Head of caudate nucleus (tissue), 42 donors: ENCODE results near the gene ZNF804A.

Experiments used
- DNase-seq, 42 donors: peaks; one replicate each; pipeline versions ENCODE4 v3.0.0 to v3.0.0-alpha.2; 2020 to 2021; ENCODE audit warnings: mixed read lengths in 7 of 42
- intact Hi-C: fragments of 100-400 bp; cut with DNase I; formaldehyde crosslinking; loops from one replicate; pipeline ENCODE4 v1.15.0; 2022

Gene ZNF804A

DNA sequence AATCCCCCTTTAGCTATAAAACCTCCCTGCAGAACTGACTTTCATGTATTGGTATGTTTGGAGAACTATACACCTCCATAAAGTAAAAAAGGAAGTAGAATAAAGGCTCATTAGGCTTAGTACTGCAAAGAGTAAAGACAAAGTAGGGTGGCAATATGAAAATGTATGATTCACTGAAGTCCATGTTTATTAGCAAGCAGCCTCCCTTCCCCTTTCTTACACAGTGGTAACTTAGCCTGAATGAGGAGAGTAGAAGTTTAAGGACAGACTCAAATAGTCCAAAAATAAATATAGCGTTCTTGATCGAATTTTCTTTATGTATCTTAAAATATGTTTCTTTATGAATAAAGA lies 1.5 kb downstream of the ZNF804A start:
- DNase-seq: no peak
- intact Hi-C loops: no loop called here

DNA sequence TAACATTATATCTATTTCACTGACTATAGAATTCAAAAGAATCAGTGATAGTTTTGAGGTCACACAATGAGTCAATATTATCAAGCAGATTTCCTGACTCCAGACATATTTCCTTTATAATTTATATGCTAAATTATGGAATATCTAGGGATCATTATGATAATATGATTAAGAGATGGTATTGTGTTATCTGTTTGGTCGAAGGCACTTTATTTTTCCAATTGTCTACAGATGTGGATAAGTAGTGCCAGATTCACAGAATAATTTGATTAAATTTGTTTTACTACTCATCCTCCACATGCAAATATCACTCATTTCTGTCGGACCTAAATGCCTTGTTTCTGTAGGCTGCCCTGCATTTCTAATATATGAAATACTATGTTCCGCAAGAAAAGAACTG lies 4.4 kb downstream of the ZNF804A start:
- no peak for DNase-seq
- intact Hi-C loops: no loop called here

DNA sequence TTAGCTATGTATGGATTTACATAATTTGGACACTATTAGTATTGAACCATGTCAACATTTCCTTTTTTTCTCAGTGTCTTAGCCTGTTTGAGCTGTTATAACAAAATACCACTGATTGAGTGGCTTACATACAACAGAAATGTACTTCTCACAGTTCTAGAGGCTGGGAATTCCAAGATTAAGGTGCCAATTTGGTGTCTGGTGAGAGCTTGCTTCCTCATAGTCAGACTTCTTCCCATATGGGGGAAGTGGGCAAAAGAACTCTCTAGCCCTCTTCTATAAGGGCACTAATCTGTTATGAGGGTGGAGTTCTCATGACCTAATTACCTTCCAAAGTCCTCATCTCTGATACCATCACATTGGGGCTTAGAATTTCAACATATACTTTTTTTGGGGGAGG lies 12.6 kb downstream of the ZNF804A start:
- intact Hi-C loops: no loop called here
- DNase-seq: no peak

DNA sequence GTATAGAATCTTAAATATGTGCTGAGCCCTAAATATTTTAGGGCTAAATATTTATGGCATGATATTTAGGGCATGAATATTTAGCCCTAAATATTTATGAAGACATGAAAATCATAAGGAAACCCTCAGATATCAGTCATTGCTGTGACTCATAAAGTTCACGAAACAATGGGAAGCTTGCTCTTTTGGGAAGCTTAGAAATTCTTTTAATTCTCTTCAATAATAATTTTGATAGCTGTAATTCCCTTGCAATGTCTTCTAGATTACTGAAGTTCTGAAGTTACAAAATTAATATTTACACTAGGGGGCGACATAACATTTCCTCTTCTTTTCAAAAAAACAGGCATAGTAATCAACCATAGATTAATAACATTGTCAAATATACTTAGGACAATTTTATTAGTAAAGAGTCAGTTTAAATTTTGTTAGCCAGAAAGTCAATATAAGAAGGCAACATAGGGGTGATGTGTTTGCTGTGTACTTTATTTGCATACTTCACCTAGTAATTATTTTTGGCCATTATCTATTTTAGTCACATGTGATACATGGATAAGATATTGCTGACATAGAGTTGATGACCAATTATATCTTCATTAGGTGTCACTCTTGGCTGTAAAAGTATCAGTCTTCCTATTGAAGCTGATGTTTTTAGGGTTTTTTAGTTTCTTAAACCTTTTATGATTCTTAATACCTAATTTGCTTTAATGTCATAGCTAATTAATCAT lies 13.2 kb downstream of the ZNF804A start:
- DNase-seq: no peak
- intact Hi-C loops: no loop called here

DNA sequence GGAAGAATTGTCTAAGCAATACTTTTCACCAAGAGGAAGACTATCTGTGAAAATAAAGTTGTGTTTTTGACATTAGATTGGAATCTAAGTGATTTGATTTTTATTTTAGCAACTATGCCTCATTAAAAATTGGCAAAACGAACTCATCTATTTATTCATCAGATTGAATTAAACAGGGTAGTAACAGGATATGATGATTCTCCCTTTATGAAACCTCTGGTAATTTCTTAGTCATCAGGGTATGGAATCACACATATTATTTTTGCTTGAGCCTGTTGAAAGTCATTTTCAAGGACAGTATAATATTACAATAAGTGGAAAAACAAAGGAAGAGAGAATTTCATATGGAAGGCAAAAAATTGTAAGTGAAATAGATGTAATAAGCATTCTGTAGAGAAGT lies 22.0 kb downstream of the ZNF804A start:
- intact Hi-C loops: no loop called here
- no peak for DNase-seq

DNA sequence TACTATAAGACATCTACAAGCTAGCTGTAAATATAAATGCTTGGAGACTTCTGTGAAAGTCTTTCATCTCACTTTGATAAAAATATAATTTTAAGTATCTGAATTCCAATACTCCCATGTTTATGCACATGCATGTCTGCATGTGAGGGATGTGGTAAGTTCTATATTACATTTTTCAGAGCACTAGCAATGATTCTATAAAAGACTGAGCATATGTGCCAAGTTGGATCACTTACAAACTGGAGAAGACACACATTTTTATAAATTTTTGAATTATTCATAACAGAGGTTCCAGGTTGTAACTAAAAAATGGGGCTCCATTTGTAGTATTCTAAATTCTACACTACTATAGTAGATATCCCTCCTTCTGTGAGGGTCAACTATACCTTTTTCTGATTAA lies 26.0 kb downstream of the ZNF804A start:
- intact Hi-C loops: no loop called here
- DNase-seq: no peak

DNA sequence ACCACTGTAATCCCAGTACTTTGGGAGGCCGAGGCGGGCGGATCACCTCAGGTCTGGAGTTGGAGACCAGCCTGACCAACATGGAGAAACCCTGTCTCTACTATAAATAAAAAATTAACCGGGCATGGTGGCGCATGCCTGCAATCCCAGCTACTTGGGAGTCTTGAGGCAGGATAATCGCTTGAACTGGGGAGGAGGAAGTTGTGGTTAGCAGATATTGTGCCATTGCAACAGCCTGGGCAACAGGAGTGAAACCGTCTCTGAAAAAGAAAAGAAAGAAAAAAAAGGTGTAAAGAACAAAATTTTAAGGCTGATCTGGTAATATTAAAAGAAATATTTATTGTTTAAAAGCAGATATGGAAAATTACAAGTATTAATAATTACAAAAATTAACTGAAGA lies 29.7 kb downstream of the ZNF804A start:
- no peak for DNase-seq
- intact Hi-C loops: no loop called here

DNA sequence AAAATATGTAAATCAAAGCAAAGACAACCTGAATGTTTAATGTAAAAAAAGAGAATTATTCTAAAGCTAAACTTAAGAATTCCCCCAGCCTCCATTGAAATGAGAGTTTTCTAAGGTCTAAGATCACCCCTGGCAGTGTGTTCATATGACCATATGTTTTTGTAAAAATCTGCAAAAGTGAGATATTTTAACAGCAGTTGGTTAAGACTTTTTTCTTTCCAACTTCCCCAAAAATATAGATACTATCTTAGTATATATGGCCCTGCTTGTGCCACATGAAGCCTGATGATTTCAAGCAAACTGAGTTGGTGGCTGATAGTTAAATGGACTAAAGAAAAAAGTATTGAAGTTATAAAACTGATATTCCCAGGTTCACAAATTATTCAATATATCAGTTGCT lies 35.4 kb downstream of the ZNF804A start:
- no peak for DNase-seq
- intact Hi-C loops: no loop called here

DNA sequence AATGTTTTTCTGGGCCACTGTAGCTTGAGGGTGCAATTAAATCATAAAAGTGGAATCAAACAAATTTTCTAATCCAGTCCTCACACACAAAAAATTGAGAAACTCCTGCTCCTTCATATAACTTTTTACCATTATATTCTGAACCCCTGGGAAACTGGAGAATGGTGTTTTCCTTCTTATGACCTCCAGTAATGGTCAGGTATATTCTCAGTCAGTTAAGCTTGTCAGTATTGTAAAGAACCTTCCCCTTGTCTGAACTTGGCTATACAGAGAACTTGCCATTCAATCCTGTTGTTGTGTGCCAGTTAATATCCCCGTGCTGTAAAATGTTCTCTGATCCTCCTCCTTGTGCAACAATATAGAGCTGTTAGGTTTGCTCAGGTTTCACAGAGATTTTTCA lies 39.5 kb downstream of the ZNF804A start:
- intact Hi-C loops: no loop called here
- no peak for DNase-seq

DNA sequence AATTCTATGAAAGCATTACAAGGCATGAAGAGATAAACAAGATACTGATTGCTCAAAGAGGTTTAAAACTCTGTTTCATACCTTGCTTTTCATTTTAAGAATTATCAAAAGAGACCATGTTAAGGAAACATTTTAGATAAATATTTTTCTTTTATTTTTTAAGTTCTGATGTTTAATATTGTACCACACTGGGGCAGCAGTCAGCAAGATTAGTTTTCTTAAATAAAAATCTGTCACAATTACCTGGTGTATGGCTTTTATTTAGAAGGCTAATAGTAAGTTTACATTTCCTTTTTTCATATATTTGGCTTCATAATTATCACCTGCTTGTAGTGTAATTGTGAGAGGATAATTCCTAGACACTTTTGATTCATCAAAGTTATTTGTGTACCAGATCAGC lies 46.4 kb downstream of the ZNF804A start:
- DNase-seq: no peak
- intact Hi-C loops: no loop called here

DNA sequence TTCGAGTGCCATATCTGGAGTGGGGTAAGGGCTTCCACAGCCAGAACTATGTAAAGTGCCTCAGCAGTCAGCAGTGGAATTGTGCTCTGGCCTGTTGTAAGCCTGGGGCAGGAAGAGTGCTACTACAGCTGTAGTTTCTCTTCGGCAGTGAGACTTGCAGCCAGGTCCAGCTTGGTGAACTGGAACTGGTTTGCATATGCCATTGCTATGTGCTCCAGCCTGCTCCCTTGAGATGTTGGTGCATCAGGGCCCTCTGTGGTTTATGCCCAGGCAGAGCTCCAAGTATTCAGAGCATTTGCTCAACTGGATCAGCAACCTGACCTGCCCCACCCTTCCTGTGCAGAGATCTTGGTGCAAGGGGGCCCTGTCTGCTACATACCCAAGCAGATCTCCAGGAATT lies 47.8 kb downstream of the ZNF804A start:
- intact Hi-C loops: no loop called here
- DNase-seq: no peak

DNA sequence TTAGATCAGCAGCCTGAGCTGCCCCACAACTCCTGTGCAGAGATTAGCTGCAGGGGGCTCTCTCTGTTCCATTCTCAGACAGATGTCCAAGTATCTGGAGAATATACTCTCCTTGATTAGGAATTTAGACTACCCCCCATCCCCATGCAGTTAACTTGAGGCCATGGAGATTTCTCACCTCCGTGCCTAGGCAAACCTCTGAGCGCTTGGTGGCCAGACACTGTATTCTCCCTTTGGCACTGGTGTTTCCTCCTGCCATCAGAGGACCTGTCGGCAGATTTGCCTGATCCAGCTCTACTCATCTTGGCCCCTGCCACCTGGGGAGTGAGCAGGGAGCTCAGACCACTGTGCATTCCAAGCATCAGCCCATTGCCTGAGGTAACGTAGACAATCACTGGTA lies 48.3 kb downstream of the ZNF804A start:
- intact Hi-C loops: no loop called here

DNA sequence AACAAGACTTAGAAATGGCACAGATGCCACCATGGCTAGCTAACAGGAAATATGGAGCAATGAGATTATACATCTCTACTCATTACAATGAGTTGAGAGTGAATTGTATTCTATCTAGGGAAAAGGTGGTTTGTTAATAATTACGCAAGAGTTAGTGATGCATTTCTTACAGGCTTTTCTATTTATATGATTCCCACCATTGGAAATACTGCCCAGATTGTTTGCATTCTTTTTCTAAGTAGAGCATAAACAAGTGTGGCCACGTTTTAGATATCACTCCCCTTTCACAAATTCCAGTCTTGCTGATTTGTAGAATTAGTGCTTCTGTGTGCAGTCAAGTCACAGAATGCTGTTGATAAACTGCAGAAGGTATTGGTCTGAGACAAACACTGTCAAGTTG lies 56.6 kb downstream of the ZNF804A start:
- DNase-seq: no peak
- intact Hi-C loops: no loop called here

More for the DNA sequence above, 48.3 kb downstream of the ZNF804A start:
- no peak for DNase-seq

DNA sequence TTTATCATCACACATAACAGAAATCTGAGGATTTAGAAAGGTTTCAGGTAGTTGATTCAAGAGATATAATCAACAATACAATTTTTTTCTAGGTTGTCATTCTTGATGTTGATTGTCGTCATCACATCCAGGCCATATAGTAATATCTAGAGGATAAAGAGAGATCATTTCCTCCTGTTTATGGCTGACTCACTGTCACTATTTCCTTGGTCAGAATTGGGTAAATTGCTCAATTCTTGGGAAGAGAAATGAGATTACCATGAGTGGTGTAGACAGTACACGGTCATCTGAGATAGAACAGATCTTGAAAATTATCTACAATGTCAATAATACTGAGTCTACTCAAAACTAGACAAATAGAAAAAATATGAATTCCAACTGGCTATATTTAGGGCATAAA lies 78.8 kb downstream of the ZNF804A start:
- no peak for DNase-seq
- intact Hi-C loops: no loop called here

DNA sequence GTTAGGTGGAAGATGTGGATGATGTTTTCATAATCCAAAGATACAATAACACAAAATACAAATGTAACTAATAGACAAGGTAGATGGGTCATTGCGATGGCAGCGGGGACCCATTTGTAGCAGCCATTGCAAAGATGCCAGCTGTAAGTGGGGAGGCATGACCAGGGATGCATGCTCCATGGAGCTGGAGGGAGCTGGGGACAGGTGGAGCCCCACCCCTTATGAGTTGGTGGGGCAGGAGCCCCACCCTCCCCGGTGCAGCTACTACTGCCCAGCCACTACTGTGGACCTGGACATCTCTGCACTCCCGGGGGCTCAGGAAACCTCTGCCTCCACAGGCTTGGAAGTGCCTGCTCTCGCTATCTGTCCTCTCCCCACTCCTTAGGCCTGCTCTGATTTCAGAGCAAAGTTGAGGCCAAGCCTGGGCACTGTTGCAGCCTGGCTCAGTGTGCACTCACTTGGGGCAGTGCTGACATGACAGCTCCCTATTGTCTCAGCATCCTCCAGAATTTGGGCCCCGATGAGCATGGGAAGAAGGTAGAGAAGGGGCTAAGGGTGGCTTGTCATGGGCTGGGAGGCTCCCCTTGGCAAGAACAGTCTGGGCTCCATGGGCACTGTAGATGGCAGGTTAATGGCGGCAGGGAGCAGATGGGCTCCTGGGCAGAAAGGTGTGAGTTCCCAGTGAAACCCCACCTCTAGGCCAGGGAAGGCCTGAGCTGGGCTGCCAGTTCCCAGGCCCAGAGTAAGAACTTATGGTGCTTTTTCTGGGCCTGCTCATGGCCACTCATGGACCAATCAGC lies 81.1 kb downstream of the ZNF804A start:
- DNase-seq: no peak
- intact Hi-C loops: no loop called here

DNA sequence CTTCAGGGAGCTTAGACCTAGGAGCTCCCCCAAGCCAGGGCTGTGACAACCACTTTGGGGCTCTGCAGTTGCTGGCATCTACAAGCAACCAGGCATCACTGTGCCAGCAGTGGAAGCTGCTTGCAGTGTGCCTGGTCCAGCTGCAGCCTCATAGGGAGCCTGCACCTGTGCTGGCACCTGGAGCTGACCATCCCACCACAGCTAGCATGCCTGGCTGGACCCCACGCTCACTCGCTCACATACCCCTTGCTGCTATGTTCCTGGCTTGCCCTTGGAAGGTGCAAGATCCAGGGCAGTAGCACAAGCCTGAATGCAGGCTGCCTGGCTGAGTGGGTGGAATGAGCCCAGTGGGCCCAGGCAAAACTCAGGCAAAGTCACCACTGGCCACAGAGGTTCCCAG lies 82.5 kb downstream of the ZNF804A start:
- intact Hi-C loops: no loop called here
- no peak for DNase-seq

DNA sequence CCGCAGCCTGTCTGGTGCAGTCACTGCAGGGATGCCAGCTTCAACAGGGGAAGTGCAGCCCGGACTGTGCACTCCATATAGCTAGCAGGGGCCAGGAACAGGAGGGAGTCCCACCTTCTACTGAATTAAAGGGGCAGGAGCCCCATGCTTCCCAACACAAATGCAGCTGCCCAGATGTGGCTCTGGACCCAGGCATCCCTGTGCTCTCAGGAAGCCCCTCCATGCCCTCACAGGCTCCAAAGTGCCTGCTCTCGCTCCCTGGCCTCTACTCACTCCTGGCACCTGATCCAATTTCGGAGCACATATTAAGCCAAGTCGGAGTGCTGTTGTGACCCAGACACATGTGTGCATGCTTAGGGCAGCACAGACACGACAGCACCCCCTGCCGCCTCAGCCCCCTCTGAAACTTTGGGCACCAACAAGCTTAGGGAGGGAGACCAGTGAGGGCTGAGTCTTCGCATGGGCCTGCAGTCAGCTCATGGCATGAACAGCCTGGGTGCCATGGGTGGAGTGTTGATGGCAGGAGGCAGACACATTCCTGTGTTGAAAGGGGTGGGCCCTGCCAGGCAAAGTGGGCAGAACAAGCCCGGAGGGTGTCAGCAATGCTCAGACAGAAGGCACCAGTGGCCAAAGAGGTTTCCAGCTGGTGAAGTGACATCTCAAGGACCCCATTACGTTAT lies 83.5 kb downstream of the ZNF804A start:
- DNase-seq: no peak
- intact Hi-C loops: no loop called here

DNA sequence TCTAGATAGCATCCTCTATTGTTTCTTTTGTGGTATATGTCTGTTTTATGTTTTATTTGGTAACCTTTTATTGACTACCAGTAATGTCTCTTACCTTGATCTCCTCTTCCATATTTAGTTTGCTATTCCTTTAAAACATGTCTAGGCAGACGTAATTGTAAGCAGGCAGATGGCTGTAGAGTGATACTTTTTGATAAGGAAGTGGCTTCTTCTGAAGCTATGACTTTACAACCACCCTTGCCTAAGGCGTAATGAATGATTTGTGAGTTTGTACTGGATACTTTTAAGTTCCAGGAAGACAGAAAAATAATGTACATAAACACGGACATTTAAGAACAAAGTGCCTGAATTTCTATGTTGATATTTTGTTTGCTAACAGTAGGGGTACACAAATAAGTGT lies 85.6 kb downstream of the ZNF804A start:
- intact Hi-C loops: no loop called here
- no peak for DNase-seq

DNA sequence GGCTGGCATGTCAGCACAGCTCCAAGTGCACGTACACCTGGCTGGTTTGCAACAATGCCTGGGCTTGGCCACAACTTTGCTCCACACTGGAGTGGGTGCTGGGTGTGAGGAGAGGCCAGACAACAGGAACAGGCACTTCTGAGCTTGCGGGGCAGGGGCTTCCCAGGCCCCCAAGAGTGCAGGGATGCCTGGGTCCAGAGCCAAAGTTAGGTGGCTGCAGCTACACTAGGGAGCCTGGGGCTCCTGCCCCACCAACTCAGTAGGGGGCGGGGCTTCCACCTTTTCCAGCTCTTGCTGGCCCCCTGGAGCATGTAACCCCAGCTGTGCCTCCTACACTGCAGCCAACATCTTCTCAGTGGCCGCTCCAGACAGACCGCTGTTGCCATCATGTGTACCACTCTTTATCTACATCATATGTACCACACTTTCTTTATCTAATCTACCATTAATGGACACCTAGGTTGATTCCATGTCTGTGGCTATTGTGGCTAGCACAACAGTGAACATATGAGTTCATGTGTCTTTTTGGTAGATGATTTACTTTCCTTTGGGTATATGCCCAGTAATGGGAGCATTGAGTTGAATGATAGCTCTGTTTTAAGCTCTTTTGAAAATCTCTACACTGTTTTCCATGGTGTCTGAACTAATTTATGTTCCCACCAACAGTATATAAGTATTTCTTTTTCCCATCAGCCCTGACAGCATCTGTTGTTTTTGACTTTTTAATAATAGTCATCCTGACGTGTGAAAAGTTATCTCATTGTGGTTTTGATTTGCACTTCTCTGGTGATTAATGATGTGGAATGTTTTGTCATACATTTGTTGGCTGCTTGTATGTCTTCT lies 87.9 kb downstream of the ZNF804A start:
- intact Hi-C loops: no loop called here
- DNase-seq: no peak

DNA sequence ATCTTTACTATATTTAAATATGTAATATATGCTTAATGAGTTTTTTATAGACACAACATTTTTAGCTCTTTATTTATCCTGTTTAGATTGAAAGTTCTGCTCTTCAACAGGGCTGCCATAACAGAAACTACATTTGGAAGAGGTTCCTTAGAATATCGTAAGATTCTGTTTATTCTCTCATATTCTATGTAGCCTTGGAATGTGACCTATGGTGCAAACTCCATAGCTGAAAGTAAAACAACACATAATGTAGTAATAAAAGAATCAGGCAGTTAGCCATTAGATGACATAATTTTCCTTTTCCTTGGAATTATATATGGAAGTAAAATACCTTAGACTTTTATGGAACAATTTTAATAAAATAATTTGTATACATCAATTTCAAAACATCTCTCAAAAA lies 91.3 kb downstream of the ZNF804A start:
- DNase-seq: no peak
- intact Hi-C loops: no loop called here
